Measurements from ENCODE around the gene IL19.

Gene IL19

GRCh38 chr1:206866062-206866461, 95.5 kb downstream of the IL19 start:
- no peak for DNase-seq

GRCh38 chr1:206867239-206867638, 96.7 kb downstream of the IL19 start:
- DNase-seq: no peak

- no peak for DNase-seq
Observed at GRCh38 chr1:206867716-206868115, 97.1 kb downstream of the IL19 start.

GRCh38 chr1:206868264-206868663, 97.7 kb downstream of the IL19 start:
- DNase-seq: no peak

GRCh38 chr1:206872139-206872538, 101.6 kb downstream of the IL19 start:
- DNase-seq: peak; percentile 78

DNA sequence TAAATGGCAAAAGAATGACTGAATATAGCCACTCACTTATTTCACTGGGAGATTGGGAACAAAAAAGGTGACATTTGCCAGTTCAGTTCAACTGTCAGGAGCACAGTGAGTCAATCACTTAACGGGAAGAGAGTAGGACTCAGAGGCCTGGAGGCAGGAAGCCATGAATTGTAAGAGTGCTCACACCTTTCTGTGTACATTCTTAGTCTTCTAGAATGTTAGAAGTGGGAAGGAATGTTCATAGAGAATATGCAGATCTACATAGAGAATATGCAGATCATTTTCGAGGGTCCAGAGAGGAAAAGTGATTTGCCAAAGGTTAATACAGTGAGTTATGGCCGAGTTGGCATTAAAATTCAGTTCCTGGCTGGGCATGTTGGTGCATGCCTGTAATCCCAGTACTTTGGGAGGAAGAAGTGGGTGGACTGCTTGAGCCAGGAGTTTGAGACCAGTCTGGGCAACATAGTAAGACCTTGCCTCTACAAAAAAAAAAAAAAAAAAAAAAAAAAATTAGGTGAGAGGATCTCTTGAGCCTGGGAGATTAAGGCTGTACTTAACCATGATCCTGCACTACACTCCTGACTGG, 103.1 kb downstream of the IL19 start:
- no peak for DNase-seq

DNA sequence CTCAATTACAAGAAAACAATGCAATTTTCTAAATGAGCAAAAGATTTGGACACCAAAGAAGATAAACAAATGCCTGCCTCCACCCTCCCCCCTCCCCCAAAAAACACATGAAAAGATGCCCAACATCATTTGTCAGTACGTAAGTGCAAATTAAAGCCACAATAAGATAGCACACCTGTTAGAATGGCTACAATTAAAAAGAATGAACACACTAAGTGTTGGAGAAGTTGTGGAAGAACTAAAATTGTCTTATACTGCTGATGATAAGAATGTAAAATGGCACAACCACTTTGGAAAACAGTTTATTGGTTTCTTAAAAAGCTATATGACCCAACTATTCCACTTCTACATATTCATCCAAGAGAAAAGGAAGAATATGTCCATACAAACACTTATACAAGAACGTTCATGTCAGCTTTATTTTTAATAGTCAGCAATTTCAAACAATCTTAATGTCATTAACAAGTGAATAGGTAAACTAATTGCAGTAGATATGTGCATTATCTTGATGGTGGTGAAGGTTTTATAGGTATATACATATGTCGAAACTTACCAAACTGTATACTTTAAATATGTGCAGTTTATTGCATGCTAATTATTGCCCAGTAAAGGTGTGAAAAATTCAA, 105.3 kb downstream of the IL19 start:
- DNase-seq: no peak

DNA sequence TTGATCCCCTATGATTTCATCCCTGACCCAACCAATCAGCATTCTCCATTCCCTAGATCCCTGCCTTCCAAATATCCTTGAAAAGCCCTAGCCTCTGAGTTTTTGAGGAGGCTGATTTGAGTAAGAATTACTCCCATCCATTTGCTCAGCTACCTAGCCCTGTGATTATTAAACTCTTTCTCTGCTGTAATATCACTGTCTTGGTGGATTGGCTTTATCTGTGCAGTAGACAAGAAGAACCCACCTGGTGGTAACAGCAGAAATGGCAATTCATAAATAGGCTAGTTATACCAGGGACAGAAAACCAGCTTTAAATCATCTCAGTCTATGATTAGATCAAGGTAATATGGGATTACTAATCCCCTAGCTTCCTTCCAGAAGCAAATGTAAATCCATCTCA, 107.9 kb downstream of the IL19 start:
- no peak for DNase-seq

DNA sequence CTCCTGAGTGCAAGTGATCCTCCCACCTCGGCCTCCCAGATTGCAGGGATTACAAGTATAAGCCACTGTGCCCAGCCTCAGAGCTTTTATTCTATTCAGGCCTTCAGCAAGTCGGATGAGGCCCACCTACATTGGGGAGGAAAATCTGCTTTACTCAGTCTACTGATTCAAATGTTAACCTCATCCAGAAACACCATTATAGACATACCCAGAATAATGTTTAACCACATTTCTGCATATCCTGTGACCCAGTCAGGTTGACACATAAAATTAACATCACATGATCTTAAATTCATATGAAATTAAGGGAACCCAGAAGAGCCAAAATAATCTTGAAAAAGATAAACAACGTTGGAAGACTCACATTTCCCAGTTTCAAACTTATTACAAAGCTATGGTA, 109.7 kb downstream of the IL19 start:
- no peak for DNase-seq

DNA sequence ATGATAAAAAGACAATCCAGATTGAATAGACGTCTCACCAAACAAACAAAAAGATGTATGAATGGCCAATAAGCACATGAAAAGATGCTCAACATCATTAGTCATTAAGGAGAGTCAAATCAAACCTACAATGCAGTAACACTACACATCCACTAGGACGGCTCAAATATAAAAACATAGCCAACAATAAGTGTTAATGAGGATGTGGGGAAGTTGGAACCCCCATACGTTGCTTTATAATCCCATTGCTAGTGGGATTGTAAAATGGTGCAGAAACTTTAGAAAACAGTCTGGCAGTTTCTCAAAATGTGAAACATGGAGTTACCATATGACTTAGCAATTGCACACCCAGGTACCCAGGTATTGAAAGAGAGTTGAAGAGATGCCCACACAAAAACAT, 112.0 kb downstream of the IL19 start:
- no peak for DNase-seq

GRCh38 chr1:206883160-206883559, 112.6 kb downstream of the IL19 start:
- no peak for DNase-seq

DNA sequence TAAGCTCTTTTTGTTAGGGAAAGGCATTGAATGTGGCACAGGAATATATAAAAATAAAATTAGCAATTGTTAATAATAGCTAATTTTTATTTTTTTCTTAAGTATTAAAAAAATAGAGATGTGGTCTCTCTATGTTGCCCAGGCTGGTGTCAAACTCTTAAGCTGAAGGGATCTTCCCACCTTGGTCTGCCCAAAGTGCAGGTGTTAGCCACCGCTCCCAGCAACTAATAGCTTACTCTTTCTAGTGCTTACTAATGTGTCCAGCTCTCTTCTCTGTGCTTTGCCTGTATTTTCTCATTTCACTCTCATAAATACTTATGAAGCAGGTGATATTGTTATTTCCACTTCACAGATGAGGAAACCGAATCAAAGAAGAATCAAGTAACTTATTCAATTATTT, 113.3 kb downstream of the IL19 start:
- DNase-seq: no peak

- DNase-seq: no peak
Observed at GRCh38 chr1:206885341-206886060, 114.9 kb downstream of the IL19 start.

DNA sequence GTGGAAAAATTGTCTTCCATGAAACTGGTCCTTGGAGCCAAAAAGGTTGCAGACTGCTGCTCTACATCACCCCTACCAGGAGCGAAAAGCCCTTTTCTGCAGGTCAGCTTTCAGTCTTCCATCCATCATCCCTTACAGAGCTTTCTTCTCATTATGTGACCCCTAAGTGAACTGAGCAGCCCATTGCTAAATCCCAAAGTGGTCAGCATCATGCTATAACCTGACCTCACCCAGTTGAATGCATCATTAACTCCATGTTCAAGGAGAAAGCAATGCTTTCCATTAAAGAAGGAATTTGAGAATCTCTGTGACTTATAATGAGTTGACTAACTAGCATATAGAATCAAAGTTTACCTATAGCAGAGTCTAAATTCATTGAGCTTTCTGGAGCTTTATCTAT, 116.3 kb downstream of the IL19 start:
- DNase-seq: no peak

- no peak for DNase-seq
Observed at GRCh38 chr1:206887701-206888100, 117.1 kb downstream of the IL19 start.

- DNase-seq: no peak
Observed at GRCh38 chr1:206890125-206891060, 119.8 kb downstream of the IL19 start.

DNA sequence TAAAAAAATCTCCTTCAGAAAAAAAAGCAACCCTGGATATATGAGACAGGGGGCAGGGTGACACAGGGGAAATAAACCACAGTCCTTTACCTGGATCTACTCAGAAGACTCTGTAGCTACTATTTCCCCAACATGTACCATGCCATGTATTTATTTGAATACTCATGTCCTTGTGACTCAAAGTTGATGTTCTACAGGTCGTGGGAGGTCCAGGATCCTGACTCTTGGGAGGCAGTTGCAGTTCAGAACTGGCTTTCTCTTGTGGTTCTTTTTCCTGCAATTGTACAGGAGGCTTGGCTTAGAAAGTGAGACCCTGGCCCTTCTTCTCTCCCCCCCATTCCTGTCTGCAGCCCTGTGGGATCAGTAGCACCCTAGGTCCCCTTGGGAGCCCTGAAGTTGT, 120.8 kb downstream of the IL19 start:
- DNase-seq: no peak
